Hepatocyte (in vitro differentiated cells): ENCODE measurements around the gene GATAD2A.

Experiments used
- CTCF ChIP-seq: fragments of 200-600 bp; sonication (generic); IDR thresholded peaks from 2 replicates; pipeline ENCODE4 v1.5.1; 2016; ENCODE audit warnings: antibody characterized with exemption, mild to moderate bottlenecking; ENCODE audit not compliant: poor library complexity
- EZH2 ChIP-seq: fragments of 200-600 bp; sonication (generic); IDR thresholded peaks from 2 replicates; pipeline ENCODE4 v1.6.1; 2016; ENCODE audit warnings: antibody characterized with exemption, mild to moderate bottlenecking, borderline replicate concordance
- EZH2phosphoT487 ChIP-seq: fragments of 200-600 bp; sonication (generic); IDR thresholded peaks from one replicate; pipeline ENCODE4 v1.6.1; 2018; ENCODE audit warnings: antibody characterized with exemption, mild to moderate bottlenecking, low read depth, moderate library complexity; ENCODE audit not compliant: unreplicated experiment, severe bottlenecking

GRCh38 chr19:19409631-19410030, 4.2 kb downstream of the GATAD2A start:
- no peak for TF ChIP-seq CTCF
- no peak for TF ChIP-seq EZH2phosphoT487
- no peak for TF ChIP-seq EZH2
